IgD-negative memory B cell (primary cell): ENCODE measurements around the gene PLG. TPM values are rescaled to one million over a fixed set of nuclear protein-coding genes. Genes with fewer than 3 reads are reported as not detected.
"Not testable (repeated sequence)": the region's sequence is repeated elsewhere in the genome, so short reads cannot be mapped to it uniquely, and the experiment has no call there.

ENCODE experiments used
- H3K27ac Mint-ChIP-seq, 3 donors: one replicate each; pipeline ENCODE4 v1.8.0; 2020 to 2022; ENCODE audit warnings: mild to moderate bottlenecking in 3 of 3, mixed read lengths in 3 of 3, moderate library complexity in 1 of 3
- H3K27me3 Mint-ChIP-seq: one replicate; pipeline ENCODE4 v1.8.0; 2021; ENCODE audit warnings: mixed read lengths
- H3K36me3 Mint-ChIP-seq: one replicate; pipeline ENCODE4 v1.8.0; 2020; ENCODE audit warnings: mild to moderate bottlenecking, mixed read lengths
- H3K4me1 Mint-ChIP-seq, 3 donors: one replicate each; pipeline ENCODE4 v1.8.0; 2020 to 2022; ENCODE audit warnings: mixed read lengths in 3 of 3, mild to moderate bottlenecking in 1 of 3
- H3K4me3 Mint-ChIP-seq, 4 donors: one replicate each; pipeline ENCODE4 v1.8.0; 2020 to 2022; ENCODE audit warnings: mild to moderate bottlenecking in 4 of 4, mixed read lengths in 4 of 4, moderate library complexity in 3 of 4
- H3K9me3 Mint-ChIP-seq, 3 donors: one replicate each; pipeline ENCODE4 v1.8.0; 2020 to 2021; ENCODE audit warnings: mixed read lengths in 3 of 3, mild to moderate bottlenecking in 1 of 3
- polyA plus RNA-seq: library from polyadenylated mRNA; unstranded; fragments of 300-500 nt; fragmentation: Illumina TruSeq; gene quantifications from one replicate; pipeline ENCODE4 v1.2.3, GENCODE V29; 2021

The PLG gene
- polyA plus RNA-seq, 1 donor from 2014 or later, result not detected

DNA sequence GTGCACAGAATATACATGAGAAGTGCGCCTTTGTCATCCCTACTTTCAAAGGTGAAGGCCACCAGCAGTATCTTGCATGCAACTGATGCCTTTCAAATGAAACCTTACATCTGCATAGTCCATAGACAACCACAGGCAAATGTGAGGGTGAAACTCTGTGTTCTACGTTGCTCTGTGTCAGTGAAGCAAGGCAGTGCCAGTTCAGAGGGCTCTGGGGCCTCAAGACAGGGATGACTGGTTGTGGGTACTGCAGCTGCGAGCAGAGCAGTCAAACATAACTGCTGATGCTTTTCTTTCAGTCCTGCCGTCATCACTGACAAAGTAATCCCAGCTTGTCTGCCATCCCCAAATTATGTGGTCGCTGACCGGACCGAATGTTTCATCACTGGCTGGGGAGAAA lies 39.0 kb downstream of the PLG start:
- H3K27ac Mint-ChIP-seq, H3K36me3 Mint-ChIP-seq, H3K4me3 Mint-ChIP-seq, H3K9me3 Mint-ChIP-seq: not testable (repeated sequence)
- Mint-ChIP-seq H3K27me3 (peaks cover 16% of the 10 kb centered on the region), H3K4me1 (peaks cover 7 to 19% (median 11%) of the 10 kb centered on the region in 3 donors)

DNA sequence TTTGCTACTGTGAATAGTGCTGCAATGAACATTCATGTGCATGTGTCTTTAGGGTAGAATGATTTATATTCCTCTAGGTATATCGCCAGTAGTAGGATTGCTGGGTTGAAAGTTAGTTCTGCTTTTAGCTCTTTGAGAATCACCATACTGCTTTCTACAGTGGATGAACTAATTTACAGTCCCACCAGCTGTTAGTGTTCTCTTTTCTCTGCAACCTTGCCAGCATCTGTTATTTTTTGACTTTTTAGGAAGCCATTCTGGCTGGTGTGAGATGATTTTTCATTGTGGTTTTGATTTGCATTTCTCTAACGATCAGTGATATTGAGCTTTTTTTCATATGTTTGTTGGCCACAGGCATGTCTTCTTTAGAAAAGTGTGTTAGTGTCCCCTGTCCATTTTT lies 40.0 kb downstream of the PLG start:
- no peaks in the 10 kb centered on the region for H3K36me3 Mint-ChIP-seq
- peaks cover 0 to 10% (median 4%) of the 10 kb centered on the region in 3 donors for H3K9me3 Mint-ChIP-seq
- H3K4me1 Mint-ChIP-seq, result peaks cover 7 to 19% (median 11%) of the 10 kb centered on the region in 3 donors
- H3K27ac Mint-ChIP-seq, result peak overlapping the region in 1 of 3 donors; percentile 29
- H3K4me3 Mint-ChIP-seq, result no peak overlapping the region
- H3K27me3 Mint-ChIP-seq, result peaks cover 13% of the 10 kb centered on the region

DNA sequence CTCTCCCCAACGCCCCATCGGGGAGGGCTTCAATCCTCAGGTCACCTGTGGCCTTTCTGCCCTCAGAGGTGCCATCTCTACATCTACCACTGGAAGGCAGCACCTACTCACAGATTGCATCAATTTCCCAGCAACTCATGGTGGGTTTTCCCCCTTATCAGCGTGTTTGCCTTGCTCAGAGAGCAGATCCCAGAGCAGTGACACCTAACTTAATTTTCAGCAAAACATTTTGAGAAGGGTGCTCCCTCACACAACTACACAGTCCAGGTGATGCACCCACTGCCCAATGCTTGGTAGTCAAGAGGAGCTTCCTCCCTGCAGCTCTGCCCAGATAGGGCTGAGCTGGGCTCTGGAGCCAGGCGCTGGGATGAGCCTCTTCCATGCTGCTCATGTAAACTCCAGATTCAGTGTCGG lies 48.2 kb downstream of the PLG start:
- no peak overlapping the region for H3K27ac Mint-ChIP-seq
- no peaks in the 10 kb centered on the region for H3K4me1 Mint-ChIP-seq
- peaks cover 17% of the 10 kb centered on the region for H3K27me3 Mint-ChIP-seq
- no peaks in the 10 kb centered on the region for H3K36me3 Mint-ChIP-seq
- H3K4me3 Mint-ChIP-seq, result no peak overlapping the region
- peaks cover 0 to 6% (median 0%) of the 10 kb centered on the region in 3 donors for H3K9me3 Mint-ChIP-seq

DNA sequence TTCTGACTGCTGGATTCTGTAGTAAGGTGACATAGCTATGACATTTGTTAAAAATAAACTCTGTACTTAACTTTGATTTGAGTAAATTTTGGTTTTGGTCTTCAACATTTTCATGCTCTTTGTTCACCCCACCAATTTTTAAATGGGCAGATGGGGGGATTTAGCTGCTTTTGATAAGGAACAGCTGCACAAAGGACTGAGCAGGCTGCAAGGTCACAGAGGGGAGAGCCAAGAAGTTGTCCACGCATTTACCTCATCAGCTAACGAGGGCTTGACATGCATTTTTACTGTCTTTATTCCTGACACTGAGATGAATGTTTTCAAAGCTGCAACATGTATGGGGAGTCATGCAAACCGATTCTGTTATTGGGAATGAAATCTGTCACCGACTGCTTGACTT lies 51.2 kb downstream of the PLG start:
- H3K4me3 Mint-ChIP-seq, H3K27ac Mint-ChIP-seq, H3K4me1 Mint-ChIP-seq, H3K36me3 Mint-ChIP-seq, H3K9me3 Mint-ChIP-seq: not testable (repeated sequence)
- peaks cover 18% of the 10 kb centered on the region for H3K27me3 Mint-ChIP-seq

DNA sequence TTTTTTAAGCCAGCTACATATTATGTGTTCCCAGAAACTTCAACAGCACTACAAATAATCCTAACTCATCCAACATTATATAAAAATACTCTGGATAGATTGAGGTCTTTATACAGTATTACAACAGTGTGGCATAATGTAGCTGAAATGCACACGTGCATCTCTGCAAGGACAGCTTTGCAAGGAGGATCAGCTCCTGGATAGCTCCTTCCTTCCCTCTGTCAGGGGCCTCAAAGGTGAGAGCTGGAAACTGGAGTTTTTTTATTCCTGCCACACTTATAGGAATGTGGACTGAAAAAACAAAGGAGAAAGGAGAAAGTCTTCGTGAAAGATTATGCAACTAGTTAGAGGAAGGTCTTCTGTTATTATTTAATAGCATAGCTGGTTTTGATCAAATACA lies 53.1 kb downstream of the PLG start:
- Mint-ChIP-seq H3K9me3 (no peaks in the 10 kb centered on the region), H3K36me3 (no peaks in the 10 kb centered on the region), H3K27me3 (peaks cover 18% of the 10 kb centered on the region), H3K4me1 (no peaks in the 10 kb centered on the region), H3K27ac (no peak overlapping the region), H3K4me3 (no peak overlapping the region)

DNA sequence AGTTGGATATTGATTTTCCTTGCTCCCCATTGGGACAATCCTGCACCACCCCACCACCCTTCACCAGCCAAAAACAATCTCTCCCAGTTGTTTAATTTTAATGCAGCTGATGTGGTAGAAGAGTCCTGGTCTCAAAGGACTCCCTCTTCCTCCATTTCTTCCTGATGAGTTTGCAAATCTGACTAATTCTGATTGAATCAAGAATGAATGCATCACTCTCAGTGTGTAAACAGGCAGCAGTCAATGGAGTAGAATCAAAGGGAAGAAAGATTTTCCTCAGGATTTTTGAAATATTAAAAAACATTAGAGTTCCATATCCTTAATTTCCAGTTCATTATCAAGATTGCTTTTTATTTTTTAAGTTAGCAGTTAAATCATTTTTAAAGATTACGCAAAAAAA lies 54.0 kb downstream of the PLG start:
- H3K27me3 Mint-ChIP-seq, result peaks cover 18% of the 10 kb centered on the region
- no peaks in the 10 kb centered on the region for H3K4me1 Mint-ChIP-seq
- no peak overlapping the region for H3K27ac Mint-ChIP-seq
- no peak overlapping the region for H3K4me3 Mint-ChIP-seq
- H3K9me3 Mint-ChIP-seq, result no peaks in the 10 kb centered on the region
- no peaks in the 10 kb centered on the region for H3K36me3 Mint-ChIP-seq

DNA sequence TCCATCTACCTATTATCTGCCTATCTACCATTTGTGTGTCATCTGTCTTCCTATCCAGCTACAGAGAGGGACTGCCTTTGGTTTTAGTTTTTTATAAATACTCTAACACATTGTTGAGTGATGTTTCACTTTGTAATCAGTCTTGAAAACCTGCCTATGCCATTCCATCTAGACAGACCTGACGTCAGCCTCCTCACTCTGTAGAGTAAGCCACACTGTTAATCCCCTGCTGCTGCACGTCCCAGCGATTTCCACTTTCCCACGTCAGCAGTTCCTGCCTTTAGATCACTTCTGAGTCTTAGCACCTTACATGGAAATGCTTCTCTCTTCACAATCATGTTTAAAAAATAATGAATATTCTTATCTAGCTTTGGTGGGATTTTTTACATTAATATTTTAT lies 54.8 kb downstream of the PLG start:
- Mint-ChIP-seq H3K27ac (no peak overlapping the region), H3K36me3 (no peaks in the 10 kb centered on the region), H3K4me1 (no peaks in the 10 kb centered on the region), H3K27me3 (peaks cover 18% of the 10 kb centered on the region), H3K9me3 (peaks cover 0 to 6% (median 2%) of the 10 kb centered on the region in 3 donors), H3K4me3 (no peak overlapping the region)

DNA sequence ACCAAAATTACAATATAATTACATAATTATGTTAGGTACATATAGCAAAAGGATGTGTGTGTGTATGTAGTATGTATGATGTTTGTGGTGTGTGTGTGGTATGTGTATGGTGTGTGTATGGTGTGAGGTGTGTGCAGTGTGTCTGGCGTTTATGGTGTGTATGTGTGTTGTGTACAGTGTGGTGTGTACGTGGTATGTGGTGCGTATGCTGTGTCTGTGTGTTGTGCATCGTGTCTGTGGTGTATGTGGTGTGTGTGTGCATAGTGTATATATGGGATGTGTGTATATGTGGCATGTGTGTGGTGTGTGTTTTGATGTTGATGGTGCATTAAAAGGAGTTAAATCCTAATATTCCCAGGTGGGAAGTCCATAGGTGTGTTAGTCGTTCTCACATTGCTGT lies 62.8 kb downstream of the PLG start:
- Mint-ChIP-seq H3K4me1 (peaks cover 0 to 6% (median 1%) of the 10 kb centered on the region in 3 donors), H3K36me3 (no peaks in the 10 kb centered on the region), H3K9me3 (peaks cover 2 to 17% (median 3%) of the 10 kb centered on the region in 3 donors), H3K27me3 (peaks cover 29% of the 10 kb centered on the region), H3K4me3 (no peak overlapping the region), H3K27ac (no peak overlapping the region)

DNA sequence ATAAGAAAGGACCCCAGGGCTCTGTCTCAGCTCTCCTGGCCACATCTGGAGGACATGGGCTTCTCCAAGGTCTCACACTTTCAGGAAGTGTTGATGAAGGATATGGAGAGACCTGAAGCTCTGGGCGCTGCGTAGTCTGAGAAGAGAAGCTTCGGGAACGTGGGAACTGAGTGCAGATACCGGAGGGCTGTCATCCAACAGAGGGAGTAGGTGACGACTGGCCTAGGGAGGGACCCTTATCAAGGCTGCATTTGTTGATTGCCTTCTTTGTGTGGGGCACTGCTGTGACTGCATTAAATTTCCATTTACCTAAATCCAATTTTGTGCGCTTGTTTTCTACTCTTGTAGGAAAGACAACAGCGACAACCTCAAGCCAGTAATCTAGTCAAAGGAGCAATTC lies 63.4 kb downstream of the PLG start:
- Mint-ChIP-seq H3K9me3 (peaks cover 2 to 17% (median 3%) of the 10 kb centered on the region in 3 donors), H3K27me3 (peaks cover 31% of the 10 kb centered on the region), H3K27ac (no peak overlapping the region), H3K36me3 (no peaks in the 10 kb centered on the region), H3K4me1 (peaks cover 0 to 6% (median 1%) of the 10 kb centered on the region in 3 donors), H3K4me3 (no peak overlapping the region)

DNA sequence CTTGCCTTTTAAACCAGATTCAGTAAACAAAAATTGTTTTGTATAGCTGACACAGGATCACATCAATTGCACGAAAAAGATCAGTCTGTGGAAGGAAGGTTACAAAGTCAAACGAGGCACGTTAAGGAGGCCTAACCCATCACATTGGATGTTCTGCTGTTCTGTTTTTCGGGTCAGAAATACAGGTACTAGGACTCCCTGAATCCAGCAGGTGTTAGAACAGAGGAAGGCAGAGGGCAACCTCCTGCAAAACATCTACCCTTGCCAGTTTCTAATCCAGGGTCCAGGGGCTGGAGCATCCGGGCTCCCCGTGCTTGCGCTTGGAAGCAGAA lies 64.6 kb downstream of the PLG start:
- Mint-ChIP-seq H3K36me3 (no peaks in the 10 kb centered on the region), H3K27ac (no peak overlapping the region), H3K27me3 (peaks cover 31% of the 10 kb centered on the region), H3K9me3 (peaks cover 1 to 14% (median 3%) of the 10 kb centered on the region in 3 donors), H3K4me1 (peaks cover 0 to 6% (median 1%) of the 10 kb centered on the region in 3 donors), H3K4me3 (peak overlapping the region in 1 of 4 donors; percentile 7)

DNA sequence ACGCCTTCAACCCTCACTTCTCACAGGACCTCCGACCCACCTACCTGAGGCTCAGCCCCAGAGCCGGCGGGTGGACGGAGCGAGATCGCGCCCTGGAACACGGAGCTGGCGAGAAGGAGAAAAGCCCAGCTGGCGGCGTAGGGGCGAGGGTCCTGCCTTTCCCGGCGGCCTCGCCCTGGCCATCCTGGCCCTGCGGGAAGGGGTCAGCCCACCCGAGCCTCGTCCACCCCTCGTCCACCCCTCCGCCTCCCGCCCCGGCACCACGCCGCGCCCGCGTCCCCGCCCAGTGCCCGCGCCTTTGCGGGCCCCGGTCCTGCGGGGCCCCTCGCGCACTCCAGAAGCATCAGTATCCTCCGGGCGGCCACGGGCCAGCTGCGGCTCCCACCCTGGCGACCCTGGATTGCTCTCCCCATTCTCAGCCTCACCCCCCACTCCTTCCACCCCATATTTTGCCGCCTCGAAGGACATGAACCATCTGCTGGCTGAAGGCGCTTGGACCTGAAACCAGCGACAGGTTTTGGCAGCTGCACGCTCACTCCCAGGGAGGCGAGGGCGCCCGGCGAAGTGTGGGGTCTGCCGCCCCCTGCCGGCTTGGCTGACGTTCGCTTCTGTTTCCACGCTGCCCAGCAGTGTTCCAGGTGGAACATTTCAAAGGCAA lies 65.1 kb downstream of the PLG start:
- H3K27ac Mint-ChIP-seq, result no peak overlapping the region
- peaks cover 31% of the 10 kb centered on the region for H3K27me3 Mint-ChIP-seq
- H3K9me3 Mint-ChIP-seq, result peaks cover 0 to 9% (median 3%) of the 10 kb centered on the region in 3 donors
- peak overlapping the region in 3 of 4 donors; percentile 21 to 89 (median 69) for H3K4me3 Mint-ChIP-seq
- peaks cover 0 to 6% (median 1%) of the 10 kb centered on the region in 3 donors for H3K4me1 Mint-ChIP-seq
- H3K36me3 Mint-ChIP-seq, result no peaks in the 10 kb centered on the region

DNA sequence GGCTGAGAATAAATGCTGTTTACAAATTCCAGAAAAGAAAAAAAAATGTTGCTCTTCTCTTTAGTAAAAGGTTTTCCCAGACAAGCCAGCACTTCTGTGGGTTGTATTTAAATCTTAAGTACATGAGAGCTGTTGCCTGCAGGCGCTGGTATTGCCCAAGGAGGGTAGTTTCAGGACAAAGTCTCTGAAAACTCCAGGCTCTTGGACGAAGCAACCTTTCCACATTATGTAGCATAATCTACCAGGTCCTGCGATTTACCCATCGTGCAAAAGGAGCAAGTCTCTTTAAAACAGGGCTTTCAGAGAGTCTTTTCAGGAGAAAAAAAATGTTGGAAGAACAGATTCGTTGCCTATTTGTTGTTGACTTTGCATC lies 65.6 kb downstream of the PLG start:
- Mint-ChIP-seq H3K36me3 (no peaks in the 10 kb centered on the region), H3K27ac (no peak overlapping the region), H3K4me3 (peak overlapping the region in 2 of 4 donors; percentile 69 to 89), H3K4me1 (peaks cover 0 to 6% (median 1%) of the 10 kb centered on the region in 3 donors), H3K27me3 (peaks cover 31% of the 10 kb centered on the region), H3K9me3 (peaks cover 0 to 4% (median 0%) of the 10 kb centered on the region in 3 donors)

DNA sequence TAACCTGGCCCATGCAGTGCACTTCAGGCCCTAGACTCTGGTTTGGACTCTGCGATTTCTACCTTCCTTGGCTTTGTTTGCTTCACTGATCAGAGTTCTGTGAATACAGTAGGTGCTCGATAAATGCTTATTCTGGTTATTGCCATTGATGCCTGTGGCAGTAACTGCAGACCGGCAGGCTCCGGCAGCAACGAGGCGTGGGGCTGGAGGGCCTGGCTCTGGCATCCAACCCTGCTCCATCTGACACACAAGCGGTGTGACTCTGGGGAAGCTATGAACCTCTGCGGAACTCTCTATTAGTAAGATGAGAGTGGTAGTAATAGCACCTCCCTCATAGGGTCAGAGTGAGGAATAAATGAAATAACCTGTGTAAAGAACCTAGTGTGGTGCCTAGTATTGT lies 66.1 kb downstream of the PLG start:
- Mint-ChIP-seq H3K4me1 (peaks cover 0 to 6% (median 1%) of the 10 kb centered on the region in 3 donors), H3K4me3 (peak overlapping the region in 2 of 4 donors; percentile 61 to 89), H3K27me3 (peaks cover 30% of the 10 kb centered on the region), H3K9me3 (no peaks in the 10 kb centered on the region), H3K36me3 (no peaks in the 10 kb centered on the region), H3K27ac (no peak overlapping the region)

DNA sequence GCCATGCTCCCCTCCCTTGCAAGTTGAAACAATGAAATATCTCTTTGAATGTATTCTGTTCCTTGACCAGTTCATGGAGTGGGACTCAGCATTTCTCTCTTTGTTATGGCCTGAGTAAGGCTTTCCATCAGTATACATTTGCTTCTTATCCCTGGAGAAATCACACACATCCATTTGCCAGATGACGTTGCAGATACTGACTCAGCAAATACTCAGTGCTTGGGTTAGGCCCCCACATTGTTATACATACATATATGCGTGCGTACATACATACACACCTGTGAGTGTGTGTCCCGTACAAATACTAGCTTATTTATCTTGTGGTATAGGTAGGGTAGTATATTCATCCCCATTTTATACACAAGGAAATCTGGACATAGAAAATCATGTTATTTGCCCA lies 72.4 kb downstream of the PLG start:
- Mint-ChIP-seq H3K27ac (no peak overlapping the region), H3K9me3 (no peaks in the 10 kb centered on the region), H3K27me3 (peaks cover 4% of the 10 kb centered on the region), H3K36me3 (no peaks in the 10 kb centered on the region), H3K4me1 (peaks cover 0 to 5% (median 0%) of the 10 kb centered on the region in 3 donors), H3K4me3 (no peak overlapping the region)

DNA sequence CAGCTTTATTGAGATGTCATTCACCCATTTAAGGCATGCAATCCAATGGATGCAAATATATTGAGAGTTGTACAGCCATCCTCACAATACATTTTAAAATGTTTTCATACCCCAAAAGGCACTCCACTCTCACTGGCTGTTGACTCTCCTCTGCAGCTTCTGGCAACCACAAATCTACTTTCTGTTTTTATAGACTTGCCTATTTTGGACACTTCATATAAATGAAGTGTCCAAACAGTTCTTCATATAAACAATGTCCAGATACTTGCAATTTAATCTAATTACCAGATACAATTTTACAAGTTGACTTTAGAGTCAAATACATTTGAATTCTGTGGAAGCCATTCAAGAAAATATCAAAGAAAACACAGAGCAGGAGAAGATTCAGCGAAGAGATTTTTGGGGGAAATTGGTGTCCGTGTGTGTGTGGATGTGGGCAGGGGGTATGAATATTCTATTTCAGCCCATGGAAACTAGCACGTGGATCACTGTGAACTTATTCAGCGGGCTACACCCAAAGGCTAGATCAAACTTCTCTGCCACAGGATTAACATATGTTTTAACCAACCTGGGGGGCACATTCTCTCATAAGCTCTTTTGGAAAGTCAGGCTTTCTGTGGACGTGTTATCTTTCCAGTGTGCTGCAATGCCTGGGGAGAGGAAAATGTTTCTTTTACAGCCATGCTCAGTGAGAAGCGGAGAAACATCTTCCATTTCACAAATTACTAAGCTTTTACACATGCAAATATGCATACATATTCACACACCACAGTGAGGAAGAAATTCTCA lies 73.9 kb downstream of the PLG start:
- Mint-ChIP-seq H3K27ac (no peak overlapping the region), H3K4me1 (peaks cover 0 to 6% (median 0%) of the 10 kb centered on the region in 3 donors), H3K36me3 (no peaks in the 10 kb centered on the region), H3K9me3 (peaks cover 0 to 5% (median 0%) of the 10 kb centered on the region in 3 donors), H3K27me3 (no peaks in the 10 kb centered on the region), H3K4me3 (no peak overlapping the region)

DNA sequence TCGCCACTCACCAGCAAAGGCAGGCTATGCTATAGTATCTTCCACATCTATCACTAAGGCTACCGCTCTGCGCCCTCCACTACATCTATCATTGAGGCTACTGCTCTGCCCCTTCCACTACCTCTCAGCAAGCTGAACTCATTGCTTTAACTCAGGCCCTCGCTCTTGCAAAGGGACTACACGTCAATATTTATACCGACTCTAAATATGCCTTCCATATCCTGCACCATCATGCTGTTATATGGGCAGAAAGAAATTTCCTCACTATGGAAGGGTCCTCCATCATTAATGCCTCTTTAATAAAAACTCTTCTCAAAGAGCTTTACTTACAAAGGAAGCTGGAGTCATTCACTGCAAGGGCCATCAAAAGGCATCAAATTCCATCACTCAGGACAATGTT lies 77.1 kb downstream of the PLG start:
- H3K9me3 Mint-ChIP-seq, H3K4me3 Mint-ChIP-seq, H3K36me3 Mint-ChIP-seq, H3K27ac Mint-ChIP-seq, H3K27me3 Mint-ChIP-seq: not testable (repeated sequence)
- H3K4me1 Mint-ChIP-seq, result peaks cover 0 to 14% (median 0%) of the 10 kb centered on the region in 3 donors
